Stomach (tissue), 9 donors: ENCODE data around the gene APOH. TPM values are rescaled to one million over a fixed set of nuclear protein-coding genes. Genes with fewer than 3 reads are reported as not detected.

Source experiments
- DNase-seq, 2 donors: peaks; one replicate each; pipeline versions ENCODE4 v3.0.0 to v3.0.0-alpha.2; 2013 to 2019
- H3K27ac ChIP-seq, 5 donors: fragments of 200-600 bp in 4 of 5; sonication (generic) in 4 of 5; one replicate each; pipeline ENCODE4 v1.5.1; 2013 to 2019; ENCODE audit warnings: mild to moderate bottlenecking in 1 of 5, moderate library complexity in 1 of 5
- H3K27me3 ChIP-seq, 3 donors: fragments of 200-600 bp; sonication (generic); one replicate each; pipeline ENCODE4 v1.5.1; 2017 to 2019; ENCODE audit warnings: mixed run types in 1 of 3
- H3K36me3 ChIP-seq, 4 donors: fragments of 200-600 bp; sonication (generic); 1 replicate in 3 of 4; 2 replicates in 1 of 4; pipeline ENCODE4 v1.5.1; 2016 to 2019
- H3K4me1 ChIP-seq, 4 donors: fragments of 200-600 bp; sonication (generic); one replicate each; pipeline ENCODE4 v1.5.1; 2016 to 2019
- H3K4me3 ChIP-seq, 4 donors: fragments of 200-600 bp; sonication (generic) in 3 of 4; one replicate each; pipeline ENCODE4 v1.5.1; 2016 to 2019; ENCODE audit warnings: mild to moderate bottlenecking in 1 of 4
- H3K9me3 ChIP-seq, 4 donors: fragments of 200-600 bp; sonication (generic); one replicate each; pipeline ENCODE4 v1.5.1; 2016 to 2019
- CTCF ChIP-seq, 7 experiments: fragments of 450-650 bp in 4 of 7; fragments of 200-600 bp in 3 of 7; sonication (generic) in 3 of 7; IDR thresholded peaks; one replicate each; pipeline ENCODE4 v1.5.1; 2016 to 2019; ENCODE audit warnings: antibody characterized with exemption in 7 of 7, control low read depth in 2 of 7, mild to moderate bottlenecking in 1 of 7
- EP300 ChIP-seq: sonication (generic); formaldehyde crosslinking; IDR thresholded peaks from one replicate; pipeline ENCODE4 v1.6.1; 2017; ENCODE audit warnings: antibody characterized with exemption
- POLR2A ChIP-seq, 4 donors: fragments of 450-650 bp; IDR thresholded peaks; one replicate each; pipeline ENCODE4 v1.6.1; 2016; ENCODE audit warnings: antibody characterized with exemption in 4 of 4, control low read depth in 2 of 4, mild to moderate bottlenecking in 1 of 4, moderate library complexity in 1 of 4
- POLR2AphosphoS5 ChIP-seq, 3 donors: sonication (generic); formaldehyde crosslinking; IDR thresholded peaks; one replicate each; pipeline ENCODE4 v1.6.1; 2016; ENCODE audit warnings: antibody characterized with exemption in 3 of 3
- WGBS, 5 donors: extraction: QIAGEN DNeasy Blood & Tissue Kit in 3 of 5; methylation state at CpG; one replicate each; pipeline versions ENCODE4 v1.1.5 to v1.1.7; 2013 to 2018; 5-methylcytosine and 5-hydroxymethylcytosine counted together
- intact Hi-C: fragments of 100-400 bp; cut with DNase I; formaldehyde crosslinking; loops from one replicate; pipeline ENCODE4 v1.15.1; 2023; ENCODE audit warnings: low total_unique reads
- polyA plus RNA-seq, 3 donors: library from polyadenylated mRNA; stranded (reverse); fragments of 200-250 nt; gene quantifications; one replicate each; pipeline ENCODE4 v1.2.3, GENCODE V29; 2013
- total RNA-seq, 5 donors: library from RNA; depleted of rRNA; stranded (reverse); fragments of >200 nt; gene quantifications; one replicate each; pipeline versions ENCODE4 v1.1.0 to v1.2.3, GENCODE V29; 2014 to 2016
- donor health status: healthy with polysubstance abuse.
- donor health status: Bipolar disorder and iron deficiency.
- donor health status: healthy.

The APOH gene
- total and polyA plus RNA-seq, 8 donors = 0.87 to 22.8 (median 2.0) TPM; not detected in 3

- Histone ChIP-seq H3K36me3 (peaks cover 6 to 18% (median 11%) of the 10 kb centered on the region in 4 donors), H3K4me1 (peaks cover 10 to 24% (median 15%) of the 10 kb centered on the region in 4 donors), H3K27ac (no peak overlapping the region), H3K27me3 (no peaks in the 10 kb centered on the region), H3K9me3 (no peaks in the 10 kb centered on the region), H3K4me3 (no peak overlapping the region)
- no peak for DNase-seq
- no peak for TF ChIP-seq CTCF (IDR thresholded peaks at IDR 0.05)
- TF ChIP-seq EP300 = no peak
- no peak for TF ChIP-seq POLR2AphosphoS5 (IDR thresholded peaks at IDR 0.05)
- no peak for TF ChIP-seq POLR2A (IDR thresholded peaks at IDR 0.05)
- 93 to 97% (median 94%) methylated on average over 4 of the region's 4 CpGs for WGBS, 5 donors
- intact Hi-C loops = no loop called here
These were observed 43.4 kb downstream of the APOH start for GRCh38 chr17:66185862-66186261.

GRCh38 chr17:66184392-66184791 lies 44.8 kb downstream of the APOH start:
- no peaks in the 10 kb centered on the region for H3K27me3 ChIP-seq
- WGBS, 5 donors = 87 to 100% (median 97%) methylated on average over 1 of the region's 1 CpG
- intact Hi-C loops = no loop called here
- peaks cover 7 to 18% (median 11%) of the 10 kb centered on the region in 4 donors for H3K36me3 ChIP-seq
- H3K4me1 ChIP-seq = peaks cover 0 to 9% (median 3%) of the 10 kb centered on the region in 4 donors
- no peak for TF ChIP-seq POLR2AphosphoS5 (IDR thresholded peaks at IDR 0.05)
- no peak for TF ChIP-seq CTCF (IDR thresholded peaks at IDR 0.05)
- TF ChIP-seq POLR2A (IDR thresholded peaks at IDR 0.05) = no peak
- no peak for TF ChIP-seq EP300
- no peaks in the 10 kb centered on the region for H3K9me3 ChIP-seq
- H3K27ac ChIP-seq = no peak overlapping the region
- no peak for DNase-seq
- H3K4me3 ChIP-seq = no peak overlapping the region

DNA sequence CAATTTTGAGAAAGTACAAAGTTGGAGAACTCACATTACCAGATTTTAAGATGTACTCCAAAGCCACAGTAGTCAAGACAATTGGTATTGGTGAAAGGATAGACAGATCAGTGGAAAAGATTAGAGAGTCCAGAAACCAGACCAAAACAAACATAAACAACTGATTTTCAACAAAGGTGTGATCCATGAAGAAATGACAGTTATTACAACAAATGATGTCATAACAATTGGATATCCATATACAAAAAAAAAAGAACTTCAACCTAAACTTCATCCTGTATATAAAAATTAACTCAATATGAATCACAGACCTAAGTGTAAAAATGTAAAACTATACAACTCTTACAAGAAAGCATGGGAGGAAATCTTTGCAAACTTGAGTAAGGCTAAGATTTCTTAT lies 45.7 kb downstream of the APOH start:
- Histone ChIP-seq H3K4me1 (peaks cover 0 to 3% (median 0%) of the 10 kb centered on the region in 4 donors), H3K27ac (no peak overlapping the region), H3K36me3 (peaks cover 7 to 22% (median 11%) of the 10 kb centered on the region in 4 donors), H3K9me3 (no peaks in the 10 kb centered on the region), H3K27me3 (no peaks in the 10 kb centered on the region), H3K4me3 (no peak overlapping the region)
- TF ChIP-seq POLR2AphosphoS5 (IDR thresholded peaks at IDR 0.05) (no peak), CTCF (IDR thresholded peaks at IDR 0.05) (no peak), POLR2A (IDR thresholded peaks at IDR 0.05) (no peak), EP300 (no peak)
- intact Hi-C loops = no loop called here
- no peak for DNase-seq

DNA sequence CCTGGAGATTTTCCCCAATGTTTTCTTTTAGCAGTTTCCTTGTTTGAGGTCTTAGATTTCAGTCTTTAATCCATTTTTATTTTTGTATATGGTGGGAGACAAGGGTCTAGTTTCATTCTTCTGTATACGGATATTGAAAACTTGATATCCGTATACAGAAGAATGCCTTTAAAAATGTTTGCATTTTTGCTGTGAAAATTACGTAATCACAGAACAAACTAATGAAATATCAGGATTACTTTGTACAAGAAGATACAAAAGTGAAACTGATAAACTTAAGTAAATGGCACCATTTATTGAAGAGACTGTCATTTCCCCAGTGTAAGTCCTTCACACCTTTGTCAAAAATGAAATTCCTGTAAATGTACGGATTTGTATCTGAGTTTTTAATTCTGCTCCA lies 50.6 kb downstream of the APOH start:
- intact Hi-C loops = no loop called here
- peaks cover 7 to 26% (median 11%) of the 10 kb centered on the region in 4 donors for H3K36me3 ChIP-seq
- WGBS, 5 donors = 94 to 98% (median 96%) methylated on average over 4 of the region's 4 CpGs
- H3K4me1 ChIP-seq = no peaks in the 10 kb centered on the region
- no peak overlapping the region for H3K4me3 ChIP-seq
- no peaks in the 10 kb centered on the region for H3K9me3 ChIP-seq
- H3K27me3 ChIP-seq = no peaks in the 10 kb centered on the region
- no peak overlapping the region for H3K27ac ChIP-seq
- TF ChIP-seq EP300 (no peak), CTCF (IDR thresholded peaks at IDR 0.05) (no peak), POLR2AphosphoS5 (IDR thresholded peaks at IDR 0.05) (no peak), POLR2A (IDR thresholded peaks at IDR 0.05) (no peak)
- no peak for DNase-seq
